ENCODE results near the gene BTG1. TPM values are rescaled to one million over a fixed set of nuclear protein-coding genes. Genes with fewer than 3 reads are reported as not detected.

The BTG1 gene
- total and polyA plus RNA-seq, 4 donors: 13.7 to 107 (median 28.9) TPM

DNA sequence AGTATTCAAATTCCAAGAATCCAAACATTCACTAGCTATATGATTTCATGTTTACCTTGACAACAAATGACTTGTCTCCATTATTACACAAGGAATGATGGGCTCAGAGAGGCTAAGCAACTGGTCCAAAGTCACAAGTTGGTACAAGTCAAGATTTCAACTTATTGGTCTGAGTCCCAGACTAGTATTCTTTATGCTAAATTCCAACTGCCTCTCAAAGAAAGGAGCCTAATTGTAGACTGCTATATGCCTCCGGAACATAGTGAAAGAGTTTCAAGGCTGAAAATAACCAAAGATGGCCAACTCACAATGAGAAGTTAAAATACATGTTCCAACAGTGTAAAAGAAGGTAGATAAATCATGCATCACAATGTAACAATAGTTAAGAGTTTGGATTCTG is 7.5 kb downstream of the BTG1 start:
- H3K36me3 ChIP-seq (ENCODE audit: control insufficient read depth in 4 of 4, insufficient read depth in 3 of 4, low read depth in 1 of 4, low read length in 3 of 4): peaks cover 0 to 11% (median 0%) of the 10 kb centered on the region in 4 donors
- peaks cover 14 to 66% (median 41%) of the 10 kb centered on the region in 4 donors for H3K4me1 ChIP-seq (ENCODE audit: control insufficient read depth in 4 of 4, insufficient read depth in 4 of 4, low read length in 3 of 4)
- DNase-seq (ENCODE audit: low spot score): no peak
- peak overlapping the region in 1 of 3 donors; percentile 11 for H3K4me3 ChIP-seq (ENCODE audit: low read depth in 1 of 3, low read length in 3 of 3)
- peak overlapping the region; percentile 0 to 70 for H3K27ac ChIP-seq (ENCODE audit: low read depth in 1 of 2, low read length in 2 of 2)
- WGBS: 87% methylated on average over 1 of the region's 1 CpG
- H3K9ac ChIP-seq (ENCODE audit: low read depth in 1 of 2, low read length in 2 of 2): peak overlapping the region in 1 of 2 donors; percentile 68
- no peaks in the 10 kb centered on the region for H3K9me3 ChIP-seq (ENCODE audit: control insufficient read depth in 4 of 4, low read length in 3 of 4)
- H3K27me3 ChIP-seq (ENCODE audit: control insufficient read depth in 4 of 4, insufficient read depth in 4 of 4, low read length in 3 of 4): no peaks in the 10 kb centered on the region
- TF ChIP-seq HNF4A (conservative IDR thresholded peaks at IDR 0.05): peak in 1 of 2 donors; percentile 5
- TF ChIP-seq RAD21 (IDR thresholded peaks at IDR 0.05): no peak

- H3K4me1 ChIP-seq (ENCODE audit: control insufficient read depth in 4 of 4, insufficient read depth in 4 of 4, low read length in 3 of 4): peaks cover 14 to 66% (median 43%) of the 10 kb centered on the region in 4 donors
- H3K27ac ChIP-seq (ENCODE audit: low read depth in 1 of 2, low read length in 2 of 2): peak overlapping the region; percentile 70 to 82
- no peak for DNase-seq (ENCODE audit: low spot score)
- H3K4me3 ChIP-seq (ENCODE audit: low read depth in 1 of 3, low read length in 3 of 3): peak overlapping the region in 1 of 3 donors; percentile 11
- TF ChIP-seq JUND (IDR thresholded peaks at IDR 0.05): no peak
- no peak for TF ChIP-seq EGR1 (IDR thresholded peaks at IDR 0.05; ENCODE audit: low read depth in 2 of 2)
- no peak for TF ChIP-seq CTCF (IDR thresholded peaks at IDR 0.05; ENCODE audit: low read depth, low read length, missing input control)
- TF ChIP-seq, protein P1, sequence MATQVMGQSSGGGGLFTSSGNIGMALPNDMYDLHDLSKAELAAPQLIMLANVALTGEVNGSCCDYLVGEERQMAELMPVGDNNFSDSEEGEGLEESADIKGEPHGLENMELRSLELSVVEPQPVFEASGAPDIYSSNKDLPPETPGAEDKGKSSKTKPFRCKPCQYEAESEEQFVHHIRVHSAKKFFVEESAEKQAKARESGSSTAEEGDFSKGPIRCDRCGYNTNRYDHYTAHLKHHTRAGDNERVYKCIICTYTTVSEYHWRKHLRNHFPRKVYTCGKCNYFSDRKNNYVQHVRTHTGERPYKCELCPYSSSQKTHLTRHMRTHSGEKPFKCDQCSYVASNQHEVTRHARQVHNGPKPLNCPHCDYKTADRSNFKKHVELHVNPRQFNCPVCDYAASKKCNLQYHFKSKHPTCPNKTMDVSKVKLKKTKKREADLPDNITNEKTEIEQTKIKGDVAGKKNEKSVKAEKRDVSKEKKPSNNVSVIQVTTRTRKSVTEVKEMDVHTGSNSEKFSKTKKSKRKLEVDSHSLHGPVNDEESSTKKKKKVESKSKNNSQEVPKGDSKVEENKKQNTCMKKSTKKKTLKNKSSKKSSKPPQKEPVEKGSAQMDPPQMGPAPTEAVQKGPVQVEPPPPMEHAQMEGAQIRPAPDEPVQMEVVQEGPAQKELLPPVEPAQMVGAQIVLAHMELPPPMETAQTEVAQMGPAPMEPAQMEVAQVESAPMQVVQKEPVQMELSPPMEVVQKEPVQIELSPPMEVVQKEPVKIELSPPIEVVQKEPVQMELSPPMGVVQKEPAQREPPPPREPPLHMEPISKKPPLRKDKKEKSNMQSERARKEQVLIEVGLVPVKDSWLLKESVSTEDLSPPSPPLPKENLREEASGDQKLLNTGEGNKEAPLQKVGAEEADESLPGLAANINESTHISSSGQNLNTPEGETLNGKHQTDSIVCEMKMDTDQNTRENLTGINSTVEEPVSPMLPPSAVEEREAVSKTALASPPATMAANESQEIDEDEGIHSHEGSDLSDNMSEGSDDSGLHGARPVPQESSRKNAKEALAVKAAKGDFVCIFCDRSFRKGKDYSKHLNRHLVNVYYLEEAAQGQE (IDR thresholded peaks at IDR 0.05): peak; percentile 11
- peak; percentile 3 for TF ChIP-seq SP1 (IDR thresholded peaks at IDR 0.05)
- TF ChIP-seq RXRA (IDR thresholded peaks at IDR 0.05): no peak
- no peak for TF ChIP-seq MAX (IDR thresholded peaks at IDR 0.05)
- TF ChIP-seq HNF4G (IDR thresholded peaks at IDR 0.05): no peak
- TF ChIP-seq YY1 (IDR thresholded peaks at IDR 0.05): peak; percentile 6
- no peak for TF ChIP-seq NR2F2 (IDR thresholded peaks at IDR 0.05)
- TF ChIP-seq GABPA (IDR thresholded peaks at IDR 0.05 in 1 of 2, conservative IDR thresholded peaks at IDR 0.05 in 1 of 2): no peak
- TF ChIP-seq TAF1 (conservative IDR thresholded peaks at IDR 0.05): no peak
- peak; percentile 15 for TF ChIP-seq ATF3 (IDR thresholded peaks at IDR 0.05)
- no peak for TF ChIP-seq FOXA2 (IDR thresholded peaks at IDR 0.05)
- TF ChIP-seq RAD21 (IDR thresholded peaks at IDR 0.05): peak in 1 of 2 donors; percentile 11
- TF ChIP-seq HNF4A (conservative IDR thresholded peaks at IDR 0.05): no peak
- TF ChIP-seq FOXA1 (IDR thresholded peaks at IDR 0.05): no peak
- TF ChIP-seq ZBTB33 (IDR thresholded peaks at IDR 0.05): no peak
- H3K9ac ChIP-seq (ENCODE audit: low read depth in 1 of 2, low read length in 2 of 2): peak overlapping the region in 1 of 2 donors; percentile 52
- H3K27me3 ChIP-seq (ENCODE audit: control insufficient read depth in 4 of 4, insufficient read depth in 4 of 4, low read length in 3 of 4): no peaks in the 10 kb centered on the region
- peaks cover 0 to 6% (median 0%) of the 10 kb centered on the region in 4 donors for H3K36me3 ChIP-seq (ENCODE audit: control insufficient read depth in 4 of 4, insufficient read depth in 3 of 4, low read depth in 1 of 4, low read length in 3 of 4)
- no peaks in the 10 kb centered on the region for H3K9me3 ChIP-seq (ENCODE audit: control insufficient read depth in 4 of 4, low read length in 3 of 4)
- 57% methylated on average over 3 of the region's 3 CpGs for WGBS
Observed at GRCh38 chr12:92136965-92137721, 8.5 kb downstream of the BTG1 start.

Measured in liver (tissue), 9 donors.